Nephron progenitor cell (in vitro differentiated cells): ENCODE results near the gene CCR5.

Experiments
- DNase-seq: peaks from one replicate; pipeline ENCODE4 v3.0.0; 2021
- H3K27ac Mint-ChIP-seq: 2 replicates; pipeline ENCODE4 v1.8.0; 2021; ENCODE audit warnings: mild to moderate bottlenecking, moderate library complexity, mixed read lengths
- H3K27me3 Mint-ChIP-seq: 2 replicates; pipeline ENCODE4 v1.8.0; 2021; ENCODE audit warnings: mild to moderate bottlenecking, low read depth, mixed read lengths; ENCODE audit not compliant: poor library complexity
- H3K36me3 Mint-ChIP-seq: 2 replicates; pipeline ENCODE4 v1.8.0; 2021; ENCODE audit warnings: low read depth, mixed read lengths
- H3K4me1 Mint-ChIP-seq: 2 replicates; pipeline ENCODE4 v1.8.0; 2021; ENCODE audit warnings: mixed read lengths
- H3K4me3 Mint-ChIP-seq: 2 replicates; pipeline ENCODE4 v1.8.0; 2021; ENCODE audit warnings: mild to moderate bottlenecking, moderate library complexity, mixed read lengths
- H3K9me3 Mint-ChIP-seq: 2 replicates; pipeline ENCODE4 v1.8.0; 2021; ENCODE audit warnings: mild to moderate bottlenecking, moderate library complexity, mixed read lengths
- TF ChIP-seq, protein P1 (sequence below): fragments of 200-600 bp; sonication (generic); IDR thresholded peaks from 2 replicates; pipeline ENCODE4 v1.5.0; 2021; ENCODE audit warnings: antibody characterized with exemption

Gene CCR5

DNA sequence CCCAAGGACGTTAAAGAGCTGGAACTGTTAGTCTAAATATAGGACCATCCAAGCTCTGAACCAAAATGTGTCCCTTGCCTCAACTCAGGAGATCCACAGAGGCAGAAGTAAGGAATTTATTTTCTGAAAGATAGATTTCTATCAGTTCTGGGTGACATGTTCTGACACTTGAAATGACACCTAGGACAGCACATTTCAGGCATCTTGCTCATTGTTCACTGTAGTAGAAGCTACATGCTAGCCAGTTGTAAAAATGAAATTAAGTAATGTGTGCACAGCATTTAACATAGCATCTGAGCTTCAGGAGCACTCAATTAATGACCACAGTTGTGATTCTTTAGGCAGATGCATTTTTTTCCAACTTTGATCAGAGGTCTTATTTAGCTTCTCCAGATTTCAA lies 16.3 kb upstream of the CCR5 start:
- H3K27ac Mint-ChIP-seq = no peak overlapping the region
- no peaks in the 10 kb centered on the region for H3K36me3 Mint-ChIP-seq
- no peak for DNase-seq
- TF ChIP-seq, protein P1, sequence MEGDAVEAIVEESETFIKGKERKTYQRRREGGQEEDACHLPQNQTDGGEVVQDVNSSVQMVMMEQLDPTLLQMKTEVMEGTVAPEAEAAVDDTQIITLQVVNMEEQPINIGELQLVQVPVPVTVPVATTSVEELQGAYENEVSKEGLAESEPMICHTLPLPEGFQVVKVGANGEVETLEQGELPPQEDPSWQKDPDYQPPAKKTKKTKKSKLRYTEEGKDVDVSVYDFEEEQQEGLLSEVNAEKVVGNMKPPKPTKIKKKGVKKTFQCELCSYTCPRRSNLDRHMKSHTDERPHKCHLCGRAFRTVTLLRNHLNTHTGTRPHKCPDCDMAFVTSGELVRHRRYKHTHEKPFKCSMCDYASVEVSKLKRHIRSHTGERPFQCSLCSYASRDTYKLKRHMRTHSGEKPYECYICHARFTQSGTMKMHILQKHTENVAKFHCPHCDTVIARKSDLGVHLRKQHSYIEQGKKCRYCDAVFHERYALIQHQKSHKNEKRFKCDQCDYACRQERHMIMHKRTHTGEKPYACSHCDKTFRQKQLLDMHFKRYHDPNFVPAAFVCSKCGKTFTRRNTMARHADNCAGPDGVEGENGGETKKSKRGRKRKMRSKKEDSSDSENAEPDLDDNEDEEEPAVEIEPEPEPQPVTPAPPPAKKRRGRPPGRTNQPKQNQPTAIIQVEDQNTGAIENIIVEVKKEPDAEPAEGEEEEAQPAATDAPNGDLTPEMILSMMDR = no peak
- peaks cover 45% of the 10 kb centered on the region for H3K27me3 Mint-ChIP-seq
- no peaks in the 10 kb centered on the region for H3K9me3 Mint-ChIP-seq
- H3K4me3 Mint-ChIP-seq = no peak overlapping the region
- H3K4me1 Mint-ChIP-seq = no peaks in the 10 kb centered on the region

DNA sequence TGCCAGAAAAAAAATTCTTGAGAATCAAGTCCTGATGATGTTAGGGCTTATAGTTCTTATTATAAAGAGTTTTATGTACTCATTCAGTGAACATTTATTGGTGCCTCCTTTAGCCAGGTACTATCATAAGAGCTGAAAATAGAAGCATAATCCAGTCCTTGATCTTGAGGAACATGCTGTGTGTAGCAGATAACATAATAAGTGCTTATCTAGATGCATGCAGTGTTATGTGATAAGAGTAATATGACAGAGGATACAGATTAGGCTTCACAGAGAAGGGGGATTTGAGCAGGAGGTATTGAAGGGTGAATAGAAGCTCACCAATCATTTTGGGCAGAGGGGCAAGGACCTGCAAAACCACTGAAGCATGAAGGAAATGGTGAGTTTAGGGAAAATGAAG lies 15.8 kb upstream of the CCR5 start:
- Mint-ChIP-seq H3K4me1 (no peaks in the 10 kb centered on the region), H3K4me3 (no peak overlapping the region), H3K27ac (no peak overlapping the region), H3K27me3 (peaks cover 49% of the 10 kb centered on the region), H3K36me3 (no peaks in the 10 kb centered on the region), H3K9me3 (no peaks in the 10 kb centered on the region)
- TF ChIP-seq, protein P1 = no peak
- no peak for DNase-seq

DNA sequence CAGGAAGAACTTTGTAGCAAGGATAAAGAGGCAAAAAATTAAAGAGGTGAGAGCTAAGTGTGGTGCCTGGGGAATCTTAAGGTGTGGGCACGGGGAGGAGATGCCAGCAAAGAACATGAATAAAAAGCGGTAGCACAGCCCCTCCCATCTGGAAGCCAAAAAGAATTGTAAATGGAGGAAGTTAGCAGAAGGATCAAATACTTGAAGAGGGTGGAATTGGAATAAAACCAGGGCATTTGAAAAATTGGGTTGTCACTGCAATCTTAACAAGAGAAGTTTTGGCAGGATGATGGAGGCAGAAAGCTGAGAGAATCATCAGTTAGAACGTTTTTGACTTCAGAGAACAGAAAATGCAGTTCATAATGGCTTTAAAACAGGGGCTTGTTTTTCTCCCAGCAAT lies 14.5 kb upstream of the CCR5 start:
- Mint-ChIP-seq H3K27me3 (peaks cover 49% of the 10 kb centered on the region), H3K9me3 (no peaks in the 10 kb centered on the region), H3K27ac (no peak overlapping the region), H3K4me1 (no peaks in the 10 kb centered on the region), H3K36me3 (no peaks in the 10 kb centered on the region), H3K4me3 (no peak overlapping the region)
- no peak for DNase-seq
- TF ChIP-seq, protein P1 = no peak

DNA sequence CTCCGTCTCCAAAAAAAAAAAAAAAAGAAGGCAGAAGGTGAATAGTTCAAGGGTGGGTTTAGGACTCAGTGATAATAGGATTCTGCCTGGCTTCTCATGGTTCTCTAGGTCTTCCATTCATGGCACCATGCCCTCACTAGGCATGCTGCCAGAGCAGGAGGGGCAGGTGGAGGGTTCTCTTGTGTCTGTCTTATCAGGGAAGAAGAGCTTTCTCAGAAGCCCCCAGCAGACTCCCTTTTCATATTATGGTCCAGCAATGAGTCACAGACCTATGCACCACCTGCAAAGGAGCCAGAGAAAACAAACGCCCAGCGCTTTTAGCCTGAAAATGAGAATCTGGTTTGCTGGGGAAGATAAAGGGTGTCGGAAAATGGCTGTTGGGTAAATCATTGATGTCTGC lies 13.8 kb upstream of the CCR5 start:
- H3K36me3 Mint-ChIP-seq = no peaks in the 10 kb centered on the region
- peaks cover 45% of the 10 kb centered on the region for H3K27me3 Mint-ChIP-seq
- no peak overlapping the region for H3K4me3 Mint-ChIP-seq
- no peak for DNase-seq
- TF ChIP-seq, protein P1 = no peak
- no peak overlapping the region for H3K27ac Mint-ChIP-seq
- H3K9me3 Mint-ChIP-seq = no peaks in the 10 kb centered on the region
- H3K4me1 Mint-ChIP-seq = no peaks in the 10 kb centered on the region

DNA sequence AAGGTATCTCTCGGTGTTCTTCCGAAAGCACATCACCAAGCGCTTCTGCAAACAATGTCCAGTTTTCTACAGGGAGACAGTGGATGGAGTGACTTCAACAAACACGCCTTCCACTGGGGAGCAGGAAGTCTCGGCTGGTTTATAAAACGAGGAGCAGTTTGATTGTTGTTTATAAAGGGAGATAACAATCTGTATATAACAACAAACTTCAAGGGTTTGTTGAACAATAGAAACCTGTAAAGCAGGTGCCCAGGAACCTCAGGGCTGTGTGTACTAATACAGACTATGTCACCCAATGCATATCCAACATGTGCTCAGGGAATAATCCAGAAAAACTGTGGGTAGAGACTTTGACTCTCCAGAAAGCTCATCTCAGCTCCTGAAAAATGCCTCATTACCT lies 12.3 kb upstream of the CCR5 start:
- no peaks in the 10 kb centered on the region for H3K36me3 Mint-ChIP-seq
- DNase-seq = no peak
- no peak overlapping the region for H3K4me3 Mint-ChIP-seq
- H3K27ac Mint-ChIP-seq = no peak overlapping the region
- peaks cover 35% of the 10 kb centered on the region for H3K27me3 Mint-ChIP-seq
- H3K4me1 Mint-ChIP-seq = no peaks in the 10 kb centered on the region
- TF ChIP-seq, protein P1 = no peak
- no peaks in the 10 kb centered on the region for H3K9me3 Mint-ChIP-seq

DNA sequence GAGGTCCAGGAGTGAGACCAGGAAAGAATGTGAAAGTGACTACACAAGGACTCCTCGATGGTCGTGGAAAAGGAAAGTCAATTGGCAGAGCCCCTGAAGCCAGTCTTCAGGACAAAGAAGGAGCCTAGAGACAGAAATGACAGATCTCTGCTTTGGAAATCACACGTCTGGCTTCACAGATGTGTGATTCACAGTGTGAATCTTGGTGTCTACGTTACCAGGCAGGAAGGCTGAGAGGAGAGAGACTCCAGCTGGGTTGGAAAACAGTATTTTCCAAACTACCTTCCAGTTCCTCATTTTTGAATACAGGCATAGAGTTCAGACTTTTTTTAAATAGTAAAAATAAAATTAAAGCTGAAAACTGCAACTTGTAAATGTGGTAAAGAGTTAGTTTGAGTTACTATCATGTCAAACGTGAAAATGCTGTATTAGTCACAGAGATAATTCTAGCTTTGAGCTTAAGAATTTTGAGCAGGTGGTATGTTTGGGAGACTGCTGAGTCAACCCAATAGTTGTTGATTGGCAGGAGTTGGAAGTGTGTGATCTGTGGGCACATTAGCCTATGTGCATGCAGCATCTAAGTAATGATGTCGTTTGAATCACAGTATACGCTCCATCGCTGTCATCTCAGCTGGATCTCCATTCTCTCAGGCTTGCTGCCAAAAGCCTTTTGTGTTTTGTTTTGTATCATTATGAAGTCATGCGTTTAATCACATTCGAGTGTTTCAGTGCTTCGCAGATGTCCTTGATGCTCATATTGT lies 10.8 kb upstream of the CCR5 start:
- no peaks in the 10 kb centered on the region for H3K4me1 Mint-ChIP-seq
- H3K27me3 Mint-ChIP-seq = peaks cover 28% of the 10 kb centered on the region
- no peak overlapping the region for H3K4me3 Mint-ChIP-seq
- no peak for DNase-seq
- no peaks in the 10 kb centered on the region for H3K36me3 Mint-ChIP-seq
- no peaks in the 10 kb centered on the region for H3K9me3 Mint-ChIP-seq
- no peak overlapping the region for H3K27ac Mint-ChIP-seq
- TF ChIP-seq, protein P1 = no peak
